BLaER1 (cell line): ENCODE results near the gene HARS1.
"Not testable (repeated sequence)": the region's sequence is repeated elsewhere in the genome, so short reads cannot be mapped to it uniquely, and the experiment has no call there.

Experiments
- H3K27ac ChIP-seq: shearing (Covaris generic); formaldehyde crosslinking; 2 replicates; pipeline ENCODE4 v1.8.1; 2022
- H3K27me3 ChIP-seq: shearing (Covaris generic); formaldehyde crosslinking; 2 replicates; pipeline ENCODE4 v1.8.1; 2022
- H3K36me3 ChIP-seq: shearing (Covaris generic); formaldehyde crosslinking; 2 replicates; pipeline ENCODE4 v1.8.1; 2022
- H3K4me1 ChIP-seq: shearing (Covaris generic); formaldehyde crosslinking; 2 replicates; pipeline ENCODE4 v1.8.1; 2022
- H3K4me2 ChIP-seq: shearing (Covaris generic); formaldehyde crosslinking; 2 replicates; pipeline ENCODE4 v1.8.1; 2022
- H3K4me3 ChIP-seq: shearing (Covaris generic); formaldehyde crosslinking; 2 replicates; pipeline ENCODE4 v1.8.1; 2022
- H3K9ac ChIP-seq: shearing (Covaris generic); formaldehyde crosslinking; 2 replicates; pipeline ENCODE4 v1.8.1; 2022
- H3K9me3 ChIP-seq: shearing (Covaris generic); formaldehyde crosslinking; 2 replicates; pipeline ENCODE4 v1.8.1; 2022
- H4K20me1 ChIP-seq: shearing (Covaris generic); formaldehyde crosslinking; 2 replicates; pipeline ENCODE4 v1.8.1; 2022
- Cebpa-rat ChIP-seq: shearing (Covaris generic); IDR thresholded peaks from 2 replicates; pipeline ENCODE4 v1.8.1; 2022

The HARS1 gene

DNA sequence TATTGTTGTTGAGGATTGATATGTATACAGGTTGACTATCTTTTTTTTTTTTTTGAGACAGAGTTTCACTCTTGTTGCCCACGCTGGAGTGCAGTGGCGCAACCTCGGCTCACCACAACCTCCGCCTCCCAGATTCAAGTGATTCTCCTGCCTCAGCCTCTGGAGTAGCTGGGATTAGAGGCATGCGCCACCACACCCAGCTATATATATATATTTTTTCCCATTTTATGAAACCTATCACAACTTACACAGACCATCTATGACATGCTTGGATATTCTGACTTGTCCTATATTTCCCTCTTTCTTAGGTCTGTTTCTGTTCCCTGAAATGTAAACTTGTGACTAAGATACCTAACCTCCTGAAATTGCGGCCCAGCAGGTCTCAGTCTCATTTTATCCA, 63.2 kb downstream of the HARS1 start:
- H3K4me1 ChIP-seq, result no peaks in the 10 kb centered on the region
- H3K9ac ChIP-seq, result no peak overlapping the region
- no peak overlapping the region for H3K4me2 ChIP-seq
- H4K20me1 ChIP-seq, result no peaks in the 10 kb centered on the region
- peaks cover 31% of the 10 kb centered on the region for H3K27me3 ChIP-seq
- peaks cover 51% of the 10 kb centered on the region for H3K9me3 ChIP-seq
- no peak overlapping the region for H3K4me3 ChIP-seq
- H3K27ac ChIP-seq, result no peak overlapping the region
- peaks cover 7% of the 10 kb centered on the region; the same call in 1 of the 2 replicates for H3K36me3 ChIP-seq
- no peak for TF ChIP-seq Cebpa-rat

DNA sequence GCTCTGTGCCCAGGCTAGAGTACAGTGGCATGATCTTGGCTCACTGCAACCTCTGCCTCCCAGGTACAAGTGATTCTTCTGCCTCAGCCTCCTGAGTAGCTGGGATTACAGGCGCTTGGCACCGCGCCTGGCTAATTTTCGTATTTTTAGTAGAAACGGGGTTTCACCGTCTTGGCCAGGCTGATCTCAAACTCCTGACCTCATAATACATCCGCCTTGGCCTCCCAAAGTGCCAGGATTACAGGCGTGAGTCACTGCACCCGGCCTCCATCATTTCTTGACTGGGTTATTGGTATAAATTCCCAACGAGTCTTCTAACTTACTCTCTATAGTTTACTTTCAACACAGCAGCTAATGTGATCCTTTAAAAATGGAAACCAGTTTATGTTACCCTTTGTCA, 66.3 kb downstream of the HARS1 start:
- not testable (repeated sequence) for H3K4me3 ChIP-seq, H4K20me1 ChIP-seq, H3K36me3 ChIP-seq, H3K27me3 ChIP-seq, H3K4me1 ChIP-seq, H3K27ac ChIP-seq, H3K4me2 ChIP-seq, H3K9ac ChIP-seq
- peaks cover 30% of the 10 kb centered on the region for H3K9me3 ChIP-seq
